ENCODE data around the gene EEIG2.

EEIG2 gene

DNA sequence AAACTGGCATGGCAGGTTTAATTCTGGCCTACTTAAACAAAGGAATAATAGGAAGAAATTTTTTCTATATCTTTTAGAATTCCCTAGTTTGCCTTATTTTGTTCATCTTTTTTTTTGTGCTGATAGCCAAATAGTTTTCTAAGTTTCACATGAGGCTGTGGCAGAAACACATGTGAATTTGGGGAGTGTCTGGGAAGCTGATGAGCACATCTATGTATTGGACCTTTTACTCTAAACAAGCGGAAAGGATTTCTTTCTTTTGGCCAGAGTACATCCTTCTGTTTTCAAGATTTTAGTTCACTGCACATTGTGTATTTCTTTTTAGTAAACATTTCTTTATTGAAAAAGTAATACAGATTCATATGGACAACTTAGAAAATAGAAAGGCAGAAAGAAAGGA lies 5.6 kb downstream of the EEIG2 start:
- H3K4me3 ChIP-seq (ENCODE audit: control insufficient read depth in 1 of 7, extremely low read depth in 1 of 7, insufficient read depth in 4 of 7, low read depth in 2 of 7, low read length in 6 of 7) = no peak overlapping the region
- peaks cover 13 to 31% (median 20%) of the 10 kb centered on the region in 4 experiments for H3K4me1 ChIP-seq (ENCODE audit: control extremely low read depth in 1 of 4, control insufficient read depth in 4 of 4, insufficient read depth in 4 of 4, low read length in 3 of 4)
- no peaks in the 10 kb centered on the region for H3K36me3 ChIP-seq (ENCODE audit: control insufficient read depth in 4 of 4, insufficient read depth in 4 of 4, low read length in 3 of 4)
- WGBS (ENCODE audit: insufficient coverage) = 100% methylated on average over 1 of the region's 1 CpG
- POLR2A ChIA-PET = no interaction called here
- no peaks in the 10 kb centered on the region for H3K27me3 ChIP-seq (replicated peaks in 2 of 5; ENCODE audit: control insufficient read depth in 4 of 5, insufficient read depth in 5 of 5, low read length in 4 of 5)
- no peaks in the 10 kb centered on the region for H3K9me3 ChIP-seq (ENCODE audit: control extremely low read depth in 1 of 5, control insufficient read depth in 4 of 5, insufficient read depth in 2 of 5, low read depth in 1 of 5, low read length in 4 of 5)
- DNase-seq = no peak
- no peak overlapping the region for H3K27ac ChIP-seq (ENCODE audit: insufficient read depth in 1 of 2, low read depth in 1 of 2, low read length in 2 of 2, poor library complexity in 1 of 2, severe bottlenecking in 2 of 2)
- CTCF ChIA-PET = no interaction called here

DNA sequence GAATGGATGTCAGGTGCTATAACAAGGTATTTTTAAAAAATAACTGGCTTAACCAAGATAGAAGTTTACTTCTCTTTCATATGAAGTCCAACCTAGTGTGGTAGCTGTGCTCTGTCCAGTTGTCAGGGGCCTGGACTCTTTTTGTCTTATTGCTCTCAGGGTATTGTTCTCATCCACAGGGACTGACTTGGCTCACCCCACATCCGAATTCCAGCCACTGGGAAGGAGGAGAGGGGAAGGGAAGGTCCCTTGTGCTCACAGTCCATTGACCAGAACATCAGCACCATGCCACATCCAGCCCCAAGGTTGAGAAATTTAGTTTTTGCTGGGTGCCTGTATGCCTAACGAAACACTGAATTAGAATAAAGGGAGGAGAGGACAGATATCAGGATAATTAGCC lies 8.7 kb downstream of the EEIG2 start:
- peaks cover 0 to under 1% (median 0%) of the 10 kb centered on the region in 5 experiments for H3K9me3 ChIP-seq (ENCODE audit: control extremely low read depth in 1 of 5, control insufficient read depth in 4 of 5, insufficient read depth in 2 of 5, low read depth in 1 of 5, low read length in 4 of 5)
- no peak overlapping the region for H3K27ac ChIP-seq (ENCODE audit: insufficient read depth in 1 of 2, low read depth in 1 of 2, low read length in 2 of 2, poor library complexity in 1 of 2, severe bottlenecking in 2 of 2)
- H3K36me3 ChIP-seq (ENCODE audit: control insufficient read depth in 4 of 4, insufficient read depth in 4 of 4, low read length in 3 of 4) = peaks cover 0 to 7% (median under 1%) of the 10 kb centered on the region in 4 experiments
- ChIA-PET POLR2A (no interaction called here), CTCF (interaction anchor here (1.0 to 3.1 kb wide), 4 partner anchors 17 to 78 kb away, joined by 3 to 14 read pairs (median 5); no protein-coding TSS in a partner anchor)
- no CpG with 5 or more reads among the region's 2 CpGs for WGBS (ENCODE audit: insufficient coverage)
- no peaks in the 10 kb centered on the region for H3K27me3 ChIP-seq (replicated peaks in 2 of 5; ENCODE audit: control insufficient read depth in 4 of 5, insufficient read depth in 5 of 5, low read length in 4 of 5)
- H3K4me3 ChIP-seq (ENCODE audit: control insufficient read depth in 1 of 7, extremely low read depth in 1 of 7, insufficient read depth in 4 of 7, low read depth in 2 of 7, low read length in 6 of 7) = no peak overlapping the region
- no peak for DNase-seq
- H3K4me1 ChIP-seq (ENCODE audit: control extremely low read depth in 1 of 4, control insufficient read depth in 4 of 4, insufficient read depth in 4 of 4, low read length in 3 of 4) = peaks cover 3 to 19% (median 7%) of the 10 kb centered on the region in 4 experiments

DNA sequence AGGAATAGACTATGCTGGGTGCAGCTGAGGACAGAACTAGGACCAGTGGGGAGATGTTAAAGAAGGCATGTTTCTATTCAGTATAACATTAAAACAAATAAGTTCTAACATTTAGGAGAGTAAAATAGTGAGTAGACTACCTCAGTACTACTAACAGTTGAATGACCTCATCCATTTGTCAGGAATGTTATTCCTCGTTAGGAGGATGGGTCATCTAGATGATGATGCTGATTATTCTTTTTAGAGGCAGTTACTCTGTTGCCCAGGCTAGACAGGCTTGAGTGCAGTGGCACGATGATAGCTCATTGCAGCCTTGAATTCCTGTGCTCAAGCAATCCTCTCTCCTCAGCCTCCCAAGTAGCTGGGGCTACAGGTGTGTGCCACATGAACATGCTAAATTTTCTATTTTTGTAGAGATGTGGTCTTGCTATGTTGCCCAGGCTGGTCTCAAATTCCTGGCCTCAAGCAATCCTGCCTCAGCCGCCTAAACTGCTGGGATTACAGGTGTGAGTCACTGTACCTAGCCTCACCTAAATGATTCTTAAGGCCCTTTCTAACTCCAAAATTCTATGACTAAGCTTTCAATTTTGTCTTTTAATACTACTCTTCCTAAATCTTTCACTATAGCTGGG lies 9.3 kb downstream of the EEIG2 start:
- POLR2A ChIA-PET = interaction anchor here (1.4 kb wide), 1 partner anchor 9 kb away, joined by 6 read pairs; the partner anchor contains the start of gene EEIG2
- CTCF ChIA-PET = interaction anchor here (0.5 to 3.1 kb wide), 11 partner anchors 8 to 122 kb away, joined by 3 to 15 read pairs (median 4); partner anchors contain the start of genes EEIG2 and PRPF38B
- no peak overlapping the region for H3K27ac ChIP-seq (ENCODE audit: insufficient read depth in 1 of 2, low read depth in 1 of 2, low read length in 2 of 2, poor library complexity in 1 of 2, severe bottlenecking in 2 of 2)

DNA sequence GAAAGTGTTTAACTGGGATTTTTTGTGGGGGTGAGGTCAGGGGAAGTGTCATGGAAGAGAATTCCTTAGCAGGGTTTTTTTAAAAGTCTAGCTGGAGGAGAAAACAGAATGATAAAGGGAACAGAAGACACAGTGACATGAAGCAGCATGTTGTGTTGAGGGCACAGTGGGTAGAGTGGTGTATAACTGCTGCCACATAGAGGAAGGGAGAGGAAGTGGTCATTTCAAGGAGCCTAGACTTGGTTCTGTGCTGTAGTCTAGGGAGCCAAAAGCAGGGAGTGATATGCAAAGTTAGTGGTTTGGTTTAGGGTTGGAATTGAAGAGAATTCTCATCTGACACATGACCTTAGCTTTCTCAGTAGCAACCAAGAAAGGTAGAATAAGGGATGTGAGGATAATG lies 10.2 kb downstream of the EEIG2 start:
- Histone ChIP-seq H3K27me3 (replicated peaks in 2 of 5; ENCODE audit: control insufficient read depth in 4 of 5, insufficient read depth in 5 of 5, low read length in 4 of 5) (no peaks in the 10 kb centered on the region), H3K27ac (ENCODE audit: insufficient read depth in 1 of 2, low read depth in 1 of 2, low read length in 2 of 2, poor library complexity in 1 of 2, severe bottlenecking in 2 of 2) (no peak overlapping the region), H3K36me3 (ENCODE audit: control insufficient read depth in 4 of 4, insufficient read depth in 4 of 4, low read length in 3 of 4) (peaks cover 0 to 11% (median 1%) of the 10 kb centered on the region in 4 experiments), H3K9me3 (ENCODE audit: control extremely low read depth in 1 of 5, control insufficient read depth in 4 of 5, insufficient read depth in 2 of 5, low read depth in 1 of 5, low read length in 4 of 5) (peaks cover 0 to 5% (median 0%) of the 10 kb centered on the region in 5 experiments), H3K4me3 (ENCODE audit: control insufficient read depth in 1 of 7, extremely low read depth in 1 of 7, insufficient read depth in 4 of 7, low read depth in 2 of 7, low read length in 6 of 7) (no peak overlapping the region), H3K4me1 (ENCODE audit: control extremely low read depth in 1 of 4, control insufficient read depth in 4 of 4, insufficient read depth in 4 of 4, low read length in 3 of 4) (peaks cover 3 to 20% (median 7%) of the 10 kb centered on the region in 4 experiments)
- CTCF ChIA-PET = interaction anchor here (0.5 to 3.1 kb wide), 14 partner anchors 9 to 729 kb away, joined by 3 to 15 read pairs (median 4); partner anchors contain the start of genes EEIG2 and PRPF38B
- DNase-seq = peak in 2 of 3 donors; percentile 76 to 81
- POLR2A ChIA-PET = interaction anchor here (1.4 kb wide), 1 partner anchor 10 kb away, joined by 6 read pairs; the partner anchor contains the start of gene EEIG2

More for the DNA sequence above, 9.3 kb downstream of the EEIG2 start:
- peaks cover 0 to 5% (median 0%) of the 10 kb centered on the region in 5 experiments for H3K9me3 ChIP-seq (ENCODE audit: control extremely low read depth in 1 of 5, control insufficient read depth in 4 of 5, insufficient read depth in 2 of 5, low read depth in 1 of 5, low read length in 4 of 5)
- no peaks in the 10 kb centered on the region for H3K27me3 ChIP-seq (replicated peaks in 2 of 5; ENCODE audit: control insufficient read depth in 4 of 5, insufficient read depth in 5 of 5, low read length in 4 of 5)
- no peak for DNase-seq
- H3K36me3 ChIP-seq (ENCODE audit: control insufficient read depth in 4 of 4, insufficient read depth in 4 of 4, low read length in 3 of 4) = peaks cover 0 to 11% (median 1%) of the 10 kb centered on the region in 4 experiments
- 96% methylated on average over 2 of the region's 3 CpGs for WGBS (ENCODE audit: insufficient coverage)
- H3K4me1 ChIP-seq (ENCODE audit: control extremely low read depth in 1 of 4, control insufficient read depth in 4 of 4, insufficient read depth in 4 of 4, low read length in 3 of 4) = peaks cover 3 to 19% (median 7%) of the 10 kb centered on the region in 4 experiments
- H3K4me3 ChIP-seq (ENCODE audit: control insufficient read depth in 1 of 7, extremely low read depth in 1 of 7, insufficient read depth in 4 of 7, low read depth in 2 of 7, low read length in 6 of 7) = no peak overlapping the region

DNA sequence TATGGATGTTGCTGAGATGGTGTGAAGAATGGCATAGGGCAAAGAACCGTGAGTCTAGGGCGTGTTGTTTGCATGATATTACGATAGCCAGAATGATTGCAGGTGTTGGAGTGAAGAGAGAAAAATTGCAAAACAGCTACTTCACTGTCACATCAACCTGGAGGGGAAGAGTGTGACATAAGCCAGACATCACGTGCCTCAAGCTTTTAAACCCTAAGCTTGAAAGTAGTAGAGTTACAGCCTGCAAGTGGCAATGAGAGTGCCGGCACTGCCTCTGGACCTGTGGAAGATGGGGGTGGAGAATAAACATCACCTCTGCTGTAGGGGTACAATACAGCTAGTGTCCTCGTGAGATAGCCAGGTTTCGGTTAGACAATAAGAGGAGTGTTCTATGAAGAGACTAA lies 11.1 kb downstream of the EEIG2 start:
- peaks cover 3 to 25% (median 7%) of the 10 kb centered on the region in 4 experiments for H3K4me1 ChIP-seq (ENCODE audit: control extremely low read depth in 1 of 4, control insufficient read depth in 4 of 4, insufficient read depth in 4 of 4, low read length in 3 of 4)
- no peak overlapping the region for H3K27ac ChIP-seq (ENCODE audit: insufficient read depth in 1 of 2, low read depth in 1 of 2, low read length in 2 of 2, poor library complexity in 1 of 2, severe bottlenecking in 2 of 2)
- CTCF ChIA-PET = interaction anchor here (0.6 to 3.1 kb wide), 8 partner anchors 10 to 730 kb away, joined by 3 to 15 read pairs (median 6); partner anchors contain the start of gene EEIG2
- peaks cover 0 to 11% (median 1%) of the 10 kb centered on the region in 4 experiments for H3K36me3 ChIP-seq (ENCODE audit: control insufficient read depth in 4 of 4, insufficient read depth in 4 of 4, low read length in 3 of 4)
- no peak overlapping the region for H3K4me3 ChIP-seq (ENCODE audit: control insufficient read depth in 1 of 7, extremely low read depth in 1 of 7, insufficient read depth in 4 of 7, low read depth in 2 of 7, low read length in 6 of 7)
- peaks cover 0 to 5% (median 0%) of the 10 kb centered on the region in 5 experiments for H3K9me3 ChIP-seq (ENCODE audit: control extremely low read depth in 1 of 5, control insufficient read depth in 4 of 5, insufficient read depth in 2 of 5, low read depth in 1 of 5, low read length in 4 of 5)
- WGBS (ENCODE audit: insufficient coverage) = 96% methylated on average over 6 of the region's 7 CpGs
- no peak for DNase-seq
- no peaks in the 10 kb centered on the region for H3K27me3 ChIP-seq (replicated peaks in 2 of 5; ENCODE audit: control insufficient read depth in 4 of 5, insufficient read depth in 5 of 5, low read length in 4 of 5)
- POLR2A ChIA-PET = interaction anchor here (1.4 kb wide), 1 partner anchor 11 kb away, joined by 6 read pairs; the partner anchor contains the start of gene EEIG2

DNA sequence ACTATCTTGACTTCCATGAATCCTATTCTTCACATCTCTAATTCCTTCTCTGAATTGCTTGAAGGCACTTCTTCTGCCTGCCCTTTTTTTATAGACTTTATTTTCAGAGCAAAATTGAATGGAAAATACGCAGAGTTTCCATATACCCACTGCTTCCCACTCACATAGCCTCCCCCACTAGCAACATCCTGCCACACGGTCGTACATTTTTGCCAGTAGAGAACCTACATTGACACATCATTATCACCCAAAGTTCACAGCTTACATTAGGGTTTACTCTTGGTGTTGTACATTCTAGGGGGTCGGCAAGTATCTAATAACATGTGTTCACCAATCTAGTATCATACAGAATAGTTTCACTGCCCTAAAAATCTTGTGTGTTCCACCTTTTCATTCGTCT lies 12.3 kb downstream of the EEIG2 start:
- POLR2A ChIA-PET = no interaction called here
- H3K9me3 ChIP-seq (ENCODE audit: control extremely low read depth in 1 of 5, control insufficient read depth in 4 of 5, insufficient read depth in 2 of 5, low read depth in 1 of 5, low read length in 4 of 5) = peaks cover 0 to 5% (median 0%) of the 10 kb centered on the region in 5 experiments
- H3K27me3 ChIP-seq (replicated peaks in 2 of 5; ENCODE audit: control insufficient read depth in 4 of 5, insufficient read depth in 5 of 5, low read length in 4 of 5) = no peaks in the 10 kb centered on the region
- H3K4me3 ChIP-seq (ENCODE audit: control insufficient read depth in 1 of 7, extremely low read depth in 1 of 7, insufficient read depth in 4 of 7, low read depth in 2 of 7, low read length in 6 of 7) = no peak overlapping the region
- no peak overlapping the region for H3K27ac ChIP-seq (ENCODE audit: insufficient read depth in 1 of 2, low read depth in 1 of 2, low read length in 2 of 2, poor library complexity in 1 of 2, severe bottlenecking in 2 of 2)
- H3K4me1 ChIP-seq (ENCODE audit: control extremely low read depth in 1 of 4, control insufficient read depth in 4 of 4, insufficient read depth in 4 of 4, low read length in 3 of 4) = peaks cover 3 to 25% (median 7%) of the 10 kb centered on the region in 4 experiments
- 90% methylated on average over 3 of the region's 5 CpGs for WGBS (ENCODE audit: insufficient coverage)
- CTCF ChIA-PET = interaction anchor here (1.5 kb wide), 1 partner anchor 11 kb away, joined by 4 read pairs; no protein-coding TSS in a partner anchor
- DNase-seq = no peak
- H3K36me3 ChIP-seq (ENCODE audit: control insufficient read depth in 4 of 4, insufficient read depth in 4 of 4, low read length in 3 of 4) = peaks cover 0 to 11% (median 1%) of the 10 kb centered on the region in 4 experiments

DNA sequence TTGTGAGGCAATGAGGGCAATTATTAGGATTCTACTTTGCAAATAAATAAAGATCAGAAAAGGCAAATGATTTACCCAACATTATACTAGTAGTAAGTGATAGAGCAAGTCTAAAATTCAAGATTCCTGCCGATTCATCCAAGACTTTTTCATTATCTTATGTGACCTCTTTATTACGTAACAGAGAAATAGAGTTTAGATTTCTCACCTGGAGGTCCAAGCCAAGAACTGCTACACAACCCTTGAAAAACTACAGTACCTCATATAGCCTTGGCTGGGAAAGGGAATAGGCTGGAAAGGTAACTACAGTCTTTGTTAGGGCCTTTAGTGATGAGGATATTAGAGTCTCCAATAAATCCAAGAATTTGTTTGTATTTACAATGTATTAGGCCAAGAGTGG lies 13.3 kb downstream of the EEIG2 start:
- no peaks in the 10 kb centered on the region for H3K27me3 ChIP-seq (replicated peaks in 2 of 5; ENCODE audit: control insufficient read depth in 4 of 5, insufficient read depth in 5 of 5, low read length in 4 of 5)
- H3K36me3 ChIP-seq (ENCODE audit: control insufficient read depth in 4 of 4, insufficient read depth in 4 of 4, low read length in 3 of 4) = peaks cover 0 to 11% (median 1%) of the 10 kb centered on the region in 4 experiments
- ChIA-PET CTCF (interaction anchor here (1.5 kb wide), 1 partner anchor 10 kb away, joined by 4 read pairs; no protein-coding TSS in a partner anchor), POLR2A (no interaction called here)
- no CpG with 5 or more reads among the region's 2 CpGs for WGBS (ENCODE audit: insufficient coverage)
- no peak for DNase-seq
- no peak overlapping the region for H3K4me3 ChIP-seq (ENCODE audit: control insufficient read depth in 1 of 7, extremely low read depth in 1 of 7, insufficient read depth in 4 of 7, low read depth in 2 of 7, low read length in 6 of 7)
- peaks cover 0 to 5% (median 0%) of the 10 kb centered on the region in 5 experiments for H3K9me3 ChIP-seq (ENCODE audit: control extremely low read depth in 1 of 5, control insufficient read depth in 4 of 5, insufficient read depth in 2 of 5, low read depth in 1 of 5, low read length in 4 of 5)
- H3K27ac ChIP-seq (ENCODE audit: insufficient read depth in 1 of 2, low read depth in 1 of 2, low read length in 2 of 2, poor library complexity in 1 of 2, severe bottlenecking in 2 of 2) = no peak overlapping the region
- peaks cover 3 to 25% (median 7%) of the 10 kb centered on the region in 4 experiments for H3K4me1 ChIP-seq (ENCODE audit: control extremely low read depth in 1 of 4, control insufficient read depth in 4 of 4, insufficient read depth in 4 of 4, low read length in 3 of 4)

Data from common myeloid progenitor, CD34-positive (primary cell).